Neural cell (in vitro differentiated cells): Measurements from ENCODE around the gene FUT6. TPM values are rescaled to one million over a fixed set of nuclear protein-coding genes. Genes with fewer than 3 reads are reported as not detected.
"Not testable (repeated sequence)": the region's sequence is repeated elsewhere in the genome, so short reads cannot be mapped to it uniquely, and the experiment has no call there.

ENCODE experiments used
- H2AFZ ChIP-seq: fragments of 200-600, 300-800 bp; sonication (generic), shearing (Covaris generic); 2 replicates; pipeline ENCODE4 v1.6.0; 2014; ENCODE audit warnings: low read depth, mild to moderate bottlenecking, antibody characterized with exemption, low read length, moderate library complexity
- H3F3A ChIP-seq: fragments of 200-600 bp; shearing (Covaris generic); 2 replicates; pipeline ENCODE4 v1.6.1; 2016; ENCODE audit warnings: mild to moderate bottlenecking, moderate library complexity, mixed read lengths, antibody characterized with exemption, low read length; ENCODE audit not compliant: insufficient read depth, poor library complexity, severe bottlenecking
- H3K27ac ChIP-seq: fragments of 200-600, 300-800 bp; sonication (generic), shearing (Covaris generic); 2 replicates; pipeline ENCODE4 v1.5.1; 2014; ENCODE audit warnings: mild to moderate bottlenecking, low read length, moderate library complexity
- H3K27me3 ChIP-seq: fragments of 300-800, 200-600 bp; sonication (generic), shearing (Covaris generic); 2 replicates; pipeline ENCODE4 v1.6.0; 2014; ENCODE audit warnings: mild to moderate bottlenecking, low read depth, low read length, moderate library complexity; ENCODE audit not compliant: insufficient read depth
- H3K36me3 ChIP-seq: fragments of 300-800, 200-600 bp; sonication (generic), shearing (Covaris generic); 2 replicates; pipeline ENCODE4 v1.5.1; 2014; ENCODE audit warnings: mild to moderate bottlenecking, antibody characterized with exemption, low read length, moderate library complexity; ENCODE audit not compliant: insufficient read depth
- H3K4me2 ChIP-seq: fragments of 300-800, 200-600 bp; sonication (generic), shearing (Covaris generic); 2 replicates; pipeline ENCODE4 v1.6.0; 2014; ENCODE audit warnings: mild to moderate bottlenecking, low read length
- H3K4me3 ChIP-seq: fragments of 300-800, 200-600 bp; sonication (generic), shearing (Covaris generic); 2 replicates; pipeline ENCODE4 v1.5.1; 2014; ENCODE audit warnings: mild to moderate bottlenecking, low read length, moderate library complexity
- H3K79me2 ChIP-seq: fragments of 200-600 bp; shearing (Covaris generic); replicated peaks from 2 replicates; pipeline ENCODE4 v1.6.0; 2014; ENCODE audit warnings: mild to moderate bottlenecking, low read length, moderate library complexity; ENCODE audit not compliant: insufficient read depth
- H3K9ac ChIP-seq: fragments of 300-800, 200-600 bp; sonication (generic), shearing (Covaris generic); 2 replicates; pipeline ENCODE4 v1.6.1; 2016; ENCODE audit warnings: mild to moderate bottlenecking, low read length, mixed read lengths
- H3K9me2 ChIP-seq: fragments of 200-600 bp; shearing (Covaris generic); 2 replicates; pipeline ENCODE4 v1.6.1; 2016; ENCODE audit warnings: mild to moderate bottlenecking, low read length, mixed read lengths; ENCODE audit not compliant: insufficient read depth
- H3K9me3 ChIP-seq: fragments of 200-600, 300-800 bp; sonication (generic), shearing (Covaris generic); 2 replicates; pipeline ENCODE4 v1.6.1; 2016; ENCODE audit warnings: mild to moderate bottlenecking, mixed run types, low read length, moderate library complexity, mixed read lengths
- H4K20me1 ChIP-seq: fragments of 200-600 bp; shearing (Covaris generic); 2 replicates; pipeline ENCODE4 v1.6.1; 2016; ENCODE audit warnings: mild to moderate bottlenecking, mixed run types; ENCODE audit not compliant: insufficient read depth
- EP300 ChIP-seq: fragments of 450-650 bp; conservative IDR thresholded peaks from 2 replicates; pipeline ENCODE4 v1.6.1; 2014; ENCODE audit warnings: antibody characterized with exemption, mild to moderate bottlenecking, moderate library complexity; ENCODE audit not compliant: poor library complexity, severe bottlenecking
- EZH2 ChIP-seq: fragments of 200-600, 300-800 bp; shearing (Covaris generic), sonication (generic); IDR thresholded peaks from 2 replicates; pipeline ENCODE4 v1.6.1; 2014; ENCODE audit warnings: antibody characterized with exemption, low read length, borderline replicate concordance, mild to moderate bottlenecking; ENCODE audit not compliant: insufficient read depth, poor library complexity, severe bottlenecking
- MXI1 ChIP-seq: fragments of 450-650 bp; conservative IDR thresholded peaks from 2 replicates; pipeline ENCODE4 v1.6.1; 2014; ENCODE audit warnings: antibody characterized with exemption, mild to moderate bottlenecking; ENCODE audit not compliant: poor library complexity, severe bottlenecking
- POLR2AphosphoS5 ChIP-seq: IDR thresholded peaks from 2 replicates; pipeline ENCODE4 v1.6.1; 2012
- RAD21 ChIP-seq: fragments of 450-650 bp; conservative IDR thresholded peaks from 2 replicates; pipeline ENCODE4 v1.6.1; 2014; ENCODE audit warnings: antibody characterized with exemption, mild to moderate bottlenecking, moderate library complexity
- SMC3 ChIP-seq: fragments of 450-650 bp; conservative IDR thresholded peaks from 2 replicates; pipeline ENCODE4 v1.6.1; 2014; ENCODE audit warnings: antibody characterized with exemption, mild to moderate bottlenecking, moderate library complexity; ENCODE audit not compliant: poor library complexity
- TAF1 ChIP-seq: IDR thresholded peaks from 2 replicates; pipeline ENCODE4 v1.6.1; 2012; ENCODE audit warnings: low read depth
- polyA minus RNA-seq: library from RNA; depleted of rRNA, polyadenylated mRNA; stranded (reverse); fragments of >200 nt; gene quantifications from 2 replicates; pipeline ENCODE4 v1.2.3, GENCODE V29; 2014
- polyA plus RNA-seq: library from polyadenylated mRNA; depleted of rRNA; stranded (reverse); fragments of >200 nt; gene quantifications from 2 replicates; pipeline ENCODE4 v1.2.3, GENCODE V29; 2014
- TF ChIP-seq, protein P1 (sequence below): fragments of 450-650 bp; IDR thresholded peaks from 2 replicates; pipeline ENCODE4 v1.5.1; 2014; ENCODE audit warnings: antibody characterized with exemption, mild to moderate bottlenecking, moderate library complexity; ENCODE audit not compliant: poor library complexity, severe bottlenecking
- TF ChIP-seq, protein P2 (sequence below): IDR thresholded peaks from 2 replicates; pipeline ENCODE4 v1.6.1; 2012; ENCODE audit warnings: borderline replicate concordance

Gene FUT6, protein sequence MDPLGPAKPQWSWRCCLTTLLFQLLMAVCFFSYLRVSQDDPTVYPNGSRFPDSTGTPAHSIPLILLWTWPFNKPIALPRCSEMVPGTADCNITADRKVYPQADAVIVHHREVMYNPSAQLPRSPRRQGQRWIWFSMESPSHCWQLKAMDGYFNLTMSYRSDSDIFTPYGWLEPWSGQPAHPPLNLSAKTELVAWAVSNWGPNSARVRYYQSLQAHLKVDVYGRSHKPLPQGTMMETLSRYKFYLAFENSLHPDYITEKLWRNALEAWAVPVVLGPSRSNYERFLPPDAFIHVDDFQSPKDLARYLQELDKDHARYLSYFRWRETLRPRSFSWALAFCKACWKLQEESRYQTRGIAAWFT
- not detected in 2 replicates for polyA plus RNA-seq
- polyA minus RNA-seq = not detected in 2 replicates

DNA sequence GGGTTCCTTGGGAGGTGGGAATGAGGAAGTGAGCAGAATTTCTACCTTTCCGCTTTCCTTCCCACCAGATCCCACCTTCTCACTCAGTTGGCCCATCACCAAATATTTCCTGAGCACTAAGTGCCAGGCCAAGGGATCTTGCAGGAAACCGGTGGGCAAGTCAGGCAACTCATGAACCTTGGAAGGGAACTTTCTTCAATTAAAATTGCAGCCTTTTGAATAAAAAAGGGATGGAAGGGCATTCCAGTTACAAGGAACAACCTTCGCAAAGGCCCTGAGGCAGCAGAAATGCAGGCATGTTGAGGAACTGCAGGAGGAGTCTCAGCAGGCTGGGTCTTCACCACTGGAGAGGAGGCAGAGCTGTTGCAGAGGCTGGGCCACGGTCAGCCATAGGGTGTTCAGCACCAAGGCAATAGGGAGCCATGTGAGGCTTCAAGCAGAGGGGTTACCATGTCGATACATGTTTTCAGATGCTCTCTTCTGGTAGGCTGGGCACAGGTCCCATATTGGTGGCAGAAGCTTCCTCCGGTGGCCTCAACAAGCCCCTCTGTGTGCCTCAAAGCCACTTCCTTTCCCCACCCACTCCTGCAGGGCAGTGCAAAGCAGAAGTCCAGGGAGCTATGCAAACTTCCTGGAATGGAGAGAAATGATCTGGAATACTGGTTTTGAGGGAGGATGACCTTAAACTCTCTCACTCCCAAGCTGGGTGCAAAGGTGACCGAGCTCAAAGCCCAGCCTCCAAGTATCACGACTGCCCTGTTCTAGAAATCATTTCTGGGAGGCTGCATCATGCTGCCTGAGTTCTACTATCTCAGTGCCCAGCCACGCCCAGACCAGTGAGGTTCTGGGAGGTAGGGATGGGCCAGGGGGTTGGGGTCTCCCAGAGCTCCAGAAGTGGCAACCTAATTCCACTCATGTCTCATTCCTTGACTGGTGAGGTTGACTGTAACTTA is at the start of gene FUT6:
Gene FUT6, minus strand, starts transcription at position 638 of the 953 bp plus-strand sequence. CDS start 7,135 bp downstream, outside the sequence.
- Histone ChIP-seq H3K9me3 (no peaks in the 10 kb centered on the region), H3K4me2 (no peak within 1 kb of the TSS), H3K9me2 (no peaks in the 10 kb centered on the region), H3K27me3 (no peaks in the 10 kb centered on the region), H3K27ac (no peak within 1 kb of the TSS), H3F3A (no peaks in the 10 kb centered on the region), H4K20me1 (no peaks in the 10 kb centered on the region), H3K9ac (no peak within 1 kb of the TSS), H2AFZ (no peak within 1 kb of the TSS), H3K36me3 (no peaks in the 10 kb centered on the region), H3K4me3 (no peak within 1 kb of the TSS), H3K79me2 (no peaks in the 10 kb centered on the region)
- TF ChIP-seq SMC3 (no peak), EZH2 (no peak), POLR2AphosphoS5 (no peak), EP300 (no peak), RAD21 (no peak), TAF1 (no peak), MXI1 (no peak)
- TF ChIP-seq, protein P1, sequence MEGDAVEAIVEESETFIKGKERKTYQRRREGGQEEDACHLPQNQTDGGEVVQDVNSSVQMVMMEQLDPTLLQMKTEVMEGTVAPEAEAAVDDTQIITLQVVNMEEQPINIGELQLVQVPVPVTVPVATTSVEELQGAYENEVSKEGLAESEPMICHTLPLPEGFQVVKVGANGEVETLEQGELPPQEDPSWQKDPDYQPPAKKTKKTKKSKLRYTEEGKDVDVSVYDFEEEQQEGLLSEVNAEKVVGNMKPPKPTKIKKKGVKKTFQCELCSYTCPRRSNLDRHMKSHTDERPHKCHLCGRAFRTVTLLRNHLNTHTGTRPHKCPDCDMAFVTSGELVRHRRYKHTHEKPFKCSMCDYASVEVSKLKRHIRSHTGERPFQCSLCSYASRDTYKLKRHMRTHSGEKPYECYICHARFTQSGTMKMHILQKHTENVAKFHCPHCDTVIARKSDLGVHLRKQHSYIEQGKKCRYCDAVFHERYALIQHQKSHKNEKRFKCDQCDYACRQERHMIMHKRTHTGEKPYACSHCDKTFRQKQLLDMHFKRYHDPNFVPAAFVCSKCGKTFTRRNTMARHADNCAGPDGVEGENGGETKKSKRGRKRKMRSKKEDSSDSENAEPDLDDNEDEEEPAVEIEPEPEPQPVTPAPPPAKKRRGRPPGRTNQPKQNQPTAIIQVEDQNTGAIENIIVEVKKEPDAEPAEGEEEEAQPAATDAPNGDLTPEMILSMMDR = no peak
- TF ChIP-seq, protein P2, sequence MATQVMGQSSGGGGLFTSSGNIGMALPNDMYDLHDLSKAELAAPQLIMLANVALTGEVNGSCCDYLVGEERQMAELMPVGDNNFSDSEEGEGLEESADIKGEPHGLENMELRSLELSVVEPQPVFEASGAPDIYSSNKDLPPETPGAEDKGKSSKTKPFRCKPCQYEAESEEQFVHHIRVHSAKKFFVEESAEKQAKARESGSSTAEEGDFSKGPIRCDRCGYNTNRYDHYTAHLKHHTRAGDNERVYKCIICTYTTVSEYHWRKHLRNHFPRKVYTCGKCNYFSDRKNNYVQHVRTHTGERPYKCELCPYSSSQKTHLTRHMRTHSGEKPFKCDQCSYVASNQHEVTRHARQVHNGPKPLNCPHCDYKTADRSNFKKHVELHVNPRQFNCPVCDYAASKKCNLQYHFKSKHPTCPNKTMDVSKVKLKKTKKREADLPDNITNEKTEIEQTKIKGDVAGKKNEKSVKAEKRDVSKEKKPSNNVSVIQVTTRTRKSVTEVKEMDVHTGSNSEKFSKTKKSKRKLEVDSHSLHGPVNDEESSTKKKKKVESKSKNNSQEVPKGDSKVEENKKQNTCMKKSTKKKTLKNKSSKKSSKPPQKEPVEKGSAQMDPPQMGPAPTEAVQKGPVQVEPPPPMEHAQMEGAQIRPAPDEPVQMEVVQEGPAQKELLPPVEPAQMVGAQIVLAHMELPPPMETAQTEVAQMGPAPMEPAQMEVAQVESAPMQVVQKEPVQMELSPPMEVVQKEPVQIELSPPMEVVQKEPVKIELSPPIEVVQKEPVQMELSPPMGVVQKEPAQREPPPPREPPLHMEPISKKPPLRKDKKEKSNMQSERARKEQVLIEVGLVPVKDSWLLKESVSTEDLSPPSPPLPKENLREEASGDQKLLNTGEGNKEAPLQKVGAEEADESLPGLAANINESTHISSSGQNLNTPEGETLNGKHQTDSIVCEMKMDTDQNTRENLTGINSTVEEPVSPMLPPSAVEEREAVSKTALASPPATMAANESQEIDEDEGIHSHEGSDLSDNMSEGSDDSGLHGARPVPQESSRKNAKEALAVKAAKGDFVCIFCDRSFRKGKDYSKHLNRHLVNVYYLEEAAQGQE = no peak

DNA sequence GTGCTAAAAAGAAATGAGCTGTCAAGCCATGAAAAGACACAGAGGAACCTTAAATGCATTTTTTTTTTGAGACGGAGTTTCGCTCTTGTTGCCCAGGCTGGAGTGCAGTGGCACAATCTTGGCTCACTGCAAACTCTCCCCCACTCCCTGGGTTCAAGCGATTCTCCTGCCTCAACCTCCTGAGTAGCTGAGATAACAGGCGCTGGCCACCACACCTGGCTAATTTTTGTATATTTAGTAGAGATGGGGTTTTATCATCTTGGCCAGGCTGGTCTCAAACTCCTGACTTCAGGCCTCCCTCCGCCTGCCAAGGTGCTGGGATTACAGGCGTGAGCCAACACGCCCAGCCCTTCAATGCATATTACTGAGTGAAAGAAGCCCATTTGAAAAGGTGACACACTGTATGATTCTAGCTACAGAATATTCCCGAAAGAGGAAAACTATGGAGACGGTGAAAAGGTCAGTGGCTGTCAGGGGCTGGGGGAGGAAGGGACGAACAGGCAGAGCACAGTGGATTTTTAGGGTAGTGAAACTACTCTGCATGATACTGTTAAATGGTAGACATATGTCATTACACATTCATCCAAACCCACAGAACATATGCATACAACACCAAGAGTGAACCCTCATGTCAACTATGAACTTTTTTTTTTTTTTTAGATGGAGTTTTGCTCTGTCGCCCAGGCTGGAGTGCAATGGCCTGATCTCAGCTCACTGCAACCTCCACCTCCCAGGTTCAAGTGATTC is 44.7 kb upstream of the FUT6 start:
- H3K4me2 ChIP-seq, H3K9me3 ChIP-seq, H3K27me3 ChIP-seq, H3K27ac ChIP-seq, H3K4me3 ChIP-seq, H2AFZ ChIP-seq, H3F3A ChIP-seq, H4K20me1 ChIP-seq, H3K36me3 ChIP-seq, H3K79me2 ChIP-seq, H3K9ac ChIP-seq, H3K9me2 ChIP-seq: not testable (repeated sequence)

DNA sequence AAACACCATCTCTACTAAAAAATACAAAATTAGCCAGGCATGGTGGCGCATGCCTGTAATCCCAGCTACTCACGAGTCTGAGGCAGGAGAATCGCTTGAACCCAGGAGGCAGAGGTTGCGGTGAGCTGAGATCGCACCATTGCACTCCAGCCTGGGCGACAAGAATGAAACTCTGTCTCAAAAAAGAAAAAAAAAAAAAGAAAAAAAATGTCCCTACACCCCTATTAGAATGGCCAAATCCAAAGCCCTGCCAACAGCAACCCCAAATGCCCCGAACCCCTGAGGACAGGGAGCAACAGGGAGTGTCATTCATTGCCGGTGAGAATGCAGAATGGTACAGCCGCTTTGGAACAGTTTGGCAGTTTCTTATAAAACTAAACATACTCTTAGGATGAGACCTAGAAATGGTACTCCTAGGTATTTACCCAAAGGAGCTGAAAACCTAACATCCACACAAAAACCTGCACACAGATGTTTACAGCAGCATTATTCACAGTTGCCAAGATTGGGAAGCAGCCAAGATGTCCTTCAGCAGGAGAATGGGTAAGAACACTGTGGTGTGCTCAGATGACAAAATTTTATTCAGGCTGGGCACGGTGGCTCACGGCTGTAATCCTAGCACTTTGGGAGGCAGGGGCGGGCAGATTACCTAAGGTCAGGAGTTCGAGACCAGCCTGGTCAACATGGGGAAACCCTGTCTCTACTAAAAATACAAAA is 43.8 kb upstream of the FUT6 start:
- H3K4me3 ChIP-seq, H3K9me2 ChIP-seq, H3F3A ChIP-seq, H3K9ac ChIP-seq, H3K9me3 ChIP-seq, H3K79me2 ChIP-seq, H3K36me3 ChIP-seq, H2AFZ ChIP-seq, H4K20me1 ChIP-seq, H3K27ac ChIP-seq, H3K27me3 ChIP-seq, H3K4me2 ChIP-seq: not testable (repeated sequence)
